Calu3 (cell line): Measurements from ENCODE around the gene TTPAL. TPM values are rescaled to one million over a fixed set of nuclear protein-coding genes. Genes with fewer than 3 reads are reported as not detected.

Source experiments
- BruUV-seq: library from RNA; stranded (reverse); fragments of 400-500 nt; replicated peaks from 2 replicates; lab custom pipeline; 2021; lab: Mats Ljungman, UMichigan
- CTCF ChIA-PET: fragments of 300-600 bp; sonication (Branson Sonifier 250); formaldehyde crosslinking; loops from one replicate; lab custom pipeline; 2022; ENCODE audit warnings: antibody characterized with exemption; lab: Charles Lee
- DNase-seq: peaks from one replicate; pipeline ENCODE4 v3.0.0; 2022
- H3K27ac Mint-ChIP-seq: one replicate; pipeline ENCODE4 v1.8.0; 2022; ENCODE audit warnings: mixed read lengths; ENCODE audit not compliant: unreplicated experiment
- H3K27me3 Mint-ChIP-seq: one replicate; pipeline ENCODE4 v1.8.0; 2022; ENCODE audit warnings: mixed read lengths; ENCODE audit not compliant: unreplicated experiment
- H3K36me3 Mint-ChIP-seq: one replicate; pipeline ENCODE4 v1.8.0; 2022; ENCODE audit warnings: mild to moderate bottlenecking, moderate library complexity, mixed read lengths; ENCODE audit not compliant: insufficient read depth, unreplicated experiment
- H3K4me1 Mint-ChIP-seq: one replicate; pipeline ENCODE4 v1.8.0; 2022; ENCODE audit warnings: mild to moderate bottlenecking, low read depth, mixed read lengths; ENCODE audit not compliant: unreplicated experiment
- H3K4me3 Mint-ChIP-seq: one replicate; pipeline ENCODE4 v1.8.0; 2022; ENCODE audit warnings: mild to moderate bottlenecking, low read depth, moderate library complexity, mixed read lengths; ENCODE audit not compliant: unreplicated experiment
- H3K9me3 Mint-ChIP-seq: one replicate; pipeline ENCODE4 v1.8.0; 2022; ENCODE audit warnings: low read depth, mixed read lengths; ENCODE audit not compliant: unreplicated experiment
- CTCF ChIP-seq: fragments of 200-600 bp; IDR thresholded peaks from one replicate; pipeline ENCODE4 v1.8.0; 2022; ENCODE audit warnings: antibody characterized with exemption; ENCODE audit not compliant: unreplicated experiment
- intact Hi-C: fragments of 100-400 bp; cut with micrococcal nuclease; formaldehyde crosslinking; loops from one replicate; pipeline ENCODE4 v1.10.0; 2022; ENCODE audit not compliant: unreplicated experiment
- total RNA-seq: library from RNA; stranded (reverse); gene quantifications from 2 replicates; pipeline ENCODE4 v1.2.3, GENCODE V29; 2022

The TTPAL gene
- total RNA-seq, 1 experiment from 2014 or later = 39.9 TPM

- Mint-ChIP-seq H3K27ac (no peak overlapping the region), H3K9me3 (no peaks in the 10 kb centered on the region), H3K4me3 (no peak overlapping the region), H3K27me3 (peaks cover 1% of the 10 kb centered on the region), H3K36me3 (no peaks in the 10 kb centered on the region), H3K4me1 (peaks cover 10% of the 10 kb centered on the region)
- no peak for TF ChIP-seq CTCF
- CTCF ChIA-PET = no interaction called here
- intact Hi-C loops = no loop called here
- no TSS peak for BruUV-seq
- no peak for DNase-seq
Measured at GRCh38 chr20:44456611-44457010, 19.1 kb upstream of the TTPAL start.

- H3K27me3 Mint-ChIP-seq = no peaks in the 10 kb centered on the region
- intact Hi-C loops = no loop called here
- no peak for TF ChIP-seq CTCF
- CTCF ChIA-PET = interaction anchor here (0.6 kb wide), 1 partner anchor 50 kb away, joined by 6 read pairs; no protein-coding TSS in a partner anchor
- no peak for DNase-seq
- H3K4me3 Mint-ChIP-seq = no peak overlapping the region
- peaks cover 14% of the 10 kb centered on the region for H3K4me1 Mint-ChIP-seq
- H3K9me3 Mint-ChIP-seq = no peaks in the 10 kb centered on the region
- H3K27ac Mint-ChIP-seq = no peak overlapping the region
- BruUV-seq = no TSS peak
- no peaks in the 10 kb centered on the region for H3K36me3 Mint-ChIP-seq
Measured at GRCh38 chr20:44457016-44457415, 18.7 kb upstream of the TTPAL start.

- Mint-ChIP-seq H3K4me1 (peaks cover 16% of the 10 kb centered on the region), H3K27ac (no peak overlapping the region), H3K36me3 (no peaks in the 10 kb centered on the region), H3K9me3 (no peaks in the 10 kb centered on the region), H3K4me3 (no peak overlapping the region), H3K27me3 (no peaks in the 10 kb centered on the region)
- TF ChIP-seq CTCF = no peak
- intact Hi-C loops = no loop called here
- no TSS peak for BruUV-seq
- DNase-seq = no peak
- CTCF ChIA-PET = interaction anchor here (1.5 kb wide), 1 partner anchor 242 kb away, joined by 5 read pairs; no protein-coding TSS in a partner anchor
Measured at GRCh38 chr20:44459271-44459670, 16.4 kb upstream of the TTPAL start.

DNA sequence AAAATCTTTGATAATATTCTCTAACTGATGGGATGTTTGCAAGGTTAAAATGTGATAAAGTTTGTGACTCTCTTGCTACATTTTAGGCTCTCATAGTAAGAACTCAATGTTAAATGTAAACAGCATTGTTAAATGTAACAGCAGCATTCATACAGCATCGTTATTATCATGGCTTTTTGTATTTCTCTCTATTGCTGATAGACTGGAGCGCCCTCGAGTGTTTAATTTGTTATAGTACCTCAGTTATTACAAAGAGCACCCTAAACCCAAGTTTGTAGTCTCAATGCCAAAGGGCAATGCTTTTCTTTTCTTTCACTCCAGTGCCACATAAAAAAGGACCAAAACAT, 14.9 kb upstream of the TTPAL start:
- intact Hi-C loops = loop anchor here (1.0 to 2.0 kb wide), 3 partner anchors 72 to 246 kb away; no protein-coding TSS in a partner anchor
- CTCF ChIA-PET = interaction anchor here (1.1 to 1.7 kb wide), 5 partner anchors 10 to 247 kb away, joined by 3 to 11 read pairs (median 5); no protein-coding TSS in a partner anchor
- DNase-seq = peak; percentile 40
- Mint-ChIP-seq H3K27ac (no peak overlapping the region), H3K4me1 (peaks cover 23% of the 10 kb centered on the region), H3K36me3 (no peaks in the 10 kb centered on the region), H3K27me3 (no peaks in the 10 kb centered on the region), H3K9me3 (no peaks in the 10 kb centered on the region), H3K4me3 (no peak overlapping the region)
- BruUV-seq = no TSS peak
- peak; percentile 67 for TF ChIP-seq CTCF
